H1 (cell line): Measurements from ENCODE around the gene SNRK. TPM values are rescaled to one million over a fixed set of nuclear protein-coding genes. Genes with fewer than 3 reads are reported as not detected.

ENCODE experiments used
- ATF2 ChIP-seq: IDR thresholded peaks from 2 replicates; pipeline ENCODE4 v1.6.1; 2012; ENCODE audit warnings: low read length, inconsistent platforms
- GABPA ChIP-seq: IDR thresholded peaks from 2 replicates; pipeline ENCODE4 v1.6.1; 2011; ENCODE audit warnings: mild to moderate bottlenecking, low read length, moderate library complexity, borderline replicate concordance; ENCODE audit not compliant: insufficient read depth
- KDM1A ChIP-seq: fragments of 200-600, 300-600 bp; sonication (generic); IDR thresholded peaks from 2 replicates; pipeline ENCODE4 v1.7.1; 2016; ENCODE audit warnings: mild to moderate bottlenecking, low read length, borderline replicate concordance
- MAFK ChIP-seq: IDR thresholded peaks from 2 replicates; pipeline ENCODE4 v1.6.1; 2012; ENCODE audit warnings: low read depth, mild to moderate bottlenecking, improper control_type of control experiment, low read length
- RNF2 ChIP-seq: fragments of 200-900, 300-1000 bp; sonication (generic); IDR thresholded peaks from 2 replicates; pipeline ENCODE4 v1.7.1; 2016; ENCODE audit warnings: borderline replicate concordance, low read depth, mild to moderate bottlenecking, antibody characterized with exemption, low read length; ENCODE audit not compliant: poor library complexity, severe bottlenecking; ENCODE audit errors: missing control alignments
- SUZ12 ChIP-seq: fragments of 200-600 bp; sonication (generic); IDR thresholded peaks from 2 replicates; pipeline ENCODE4 v1.6.1; 2012; ENCODE audit warnings: mild to moderate bottlenecking, inconsistent platforms, low read length, moderate library complexity, mixed read lengths
- polyA plus RNA-seq, 7 experiments: library from polyadenylated mRNA; depleted of rRNA in 3 of 7; stranded (reverse) in 5 of 7; unstranded in 2 of 7; fragments of >200 nt in 5 of 7; fragments of 200-250 nt in 2 of 7; gene quantifications; 1 replicate in 5 of 7; 2 replicates in 1 of 7; 4 replicates in 1 of 7; pipeline versions ENCODE4 v1.2.1 to v1.2.3, GENCODE V29; 2011 to 2013; ENCODE audit warnings: missing spikeins in 2 of 7, mixed read lengths in 2 of 7
- total RNA-seq: library from RNA; stranded (reverse); fragmentation: NEBNext Ultra II Directional; extraction: Animal tissue kit (Norgen Biotek cat#: 25700); gene quantifications from 2 replicates; pipeline ENCODE4 v1.2.1, GENCODE V29; 2021

SNRK gene
- total and polyA plus RNA-seq, 2 of the 8 experiments (the other 6 are each of a cell fraction or from before 2014, with no cell fraction given): 4.4 to 11.7 TPM

GRCh38 chr3:43302116-43302880, 16.0 kb downstream of the SNRK start (continued):
- TF ChIP-seq ATF2: no peak
- TF ChIP-seq MAFK: no peak
- no peak for TF ChIP-seq SUZ12
- no peak for TF ChIP-seq GABPA
- no peak for TF ChIP-seq KDM1A
- no peak for TF ChIP-seq RNF2
